Suprapubic skin (tissue), 2 donors: Measurements from ENCODE around the gene L2HGDH.

ENCODE experiments used
- EP300 ChIP-seq: sonication (generic); formaldehyde crosslinking; IDR thresholded peaks from one replicate; pipeline ENCODE4 v1.6.1; 2017; ENCODE audit warnings: antibody characterized with exemption
- POLR2A ChIP-seq, 2 donors: fragments of 450-650 bp; IDR thresholded peaks; one replicate each; pipeline ENCODE4 v1.6.1; 2017; ENCODE audit warnings: antibody characterized with exemption in 2 of 2, mild to moderate bottlenecking in 2 of 2, moderate library complexity in 2 of 2

DNA sequence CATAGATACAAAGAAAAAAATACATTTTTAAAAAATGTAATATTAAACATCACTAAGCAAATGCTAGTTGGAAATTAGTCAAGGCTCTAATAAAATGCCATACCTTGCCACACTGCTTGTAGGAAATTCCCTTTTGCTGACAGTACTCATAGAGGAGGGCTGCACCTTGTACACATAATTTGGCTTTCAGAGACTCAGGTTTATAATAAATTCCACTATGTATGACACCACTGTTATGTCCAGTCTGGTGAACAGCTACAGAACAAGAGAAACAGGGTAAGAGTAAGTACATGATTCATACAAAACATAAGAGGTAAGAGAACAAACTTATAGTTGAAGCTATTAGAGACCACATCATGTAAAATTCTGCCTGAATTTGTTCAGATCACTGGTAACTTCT, 10.1 kb downstream of the L2HGDH start:
- TF ChIP-seq EP300 (no peak), POLR2A (IDR thresholded peaks at IDR 0.05) (no peak)
